GM18907 (cell line): ENCODE results near the gene C9orf152.
"Not testable (repeated sequence)": the region's sequence is repeated elsewhere in the genome, so short reads cannot be mapped to it uniquely, and the experiment has no call there.

Experiments used
- ATAC-seq: cut with Tn5 transposase; IDR thresholded peaks from one replicate; pipeline ENCODE4 v1.9.1; 2021; ENCODE audit warnings: mild to moderate bottlenecking, moderate library complexity; ENCODE audit not compliant: unreplicated experiment

The C9orf152 gene

GRCh38 chr9:110214586-110215355, 6.8 kb upstream of the C9orf152 start:
- ATAC-seq = no peak

- no peak for ATAC-seq
Measured at GRCh38 chr9:110214090-110214489, 6.1 kb upstream of the C9orf152 start.

GRCh38 chr9:110213413-110214044, 5.6 kb upstream of the C9orf152 start:
- ATAC-seq = no peak

GRCh38 chr9:110207071-110207641, 803 bp downstream of the C9orf152 start:
- ATAC-seq = no peak

GRCh38 chr9:110206389-110206788, 1.6 kb downstream of the C9orf152 start:
- ATAC-seq = no peak

GRCh38 chr9:110205612-110206011, 2.3 kb downstream of the C9orf152 start:
- ATAC-seq = not testable (repeated sequence)

- ATAC-seq = no peak
Measured at GRCh38 chr9:110202232-110202631, 5.7 kb downstream of the C9orf152 start.

GRCh38 chr9:110199643-110200042, 8.3 kb downstream of the C9orf152 start:
- ATAC-seq = no peak

GRCh38 chr9:110198357-110198756, 9.6 kb downstream of the C9orf152 start:
- ATAC-seq = no peak

- ATAC-seq = no peak
Measured at GRCh38 chr9:110197330-110198187, 10.4 kb downstream of the C9orf152 start.

- ATAC-seq = not testable (repeated sequence)
Measured at GRCh38 chr9:110196084-110196499, 11.9 kb downstream of the C9orf152 start.

GRCh38 chr9:110192531-110193261, 15.3 kb downstream of the C9orf152 start:
- no peak for ATAC-seq

- no peak for ATAC-seq
Measured at GRCh38 chr9:110191615-110192014, 16.3 kb downstream of the C9orf152 start.

GRCh38 chr9:110189559-110190320, 18.2 kb downstream of the C9orf152 start:
- no peak for ATAC-seq

- no peak for ATAC-seq
Measured at GRCh38 chr9:110188991-110189390, 19.0 kb downstream of the C9orf152 start.

- no peak for ATAC-seq
Measured at GRCh38 chr9:110188101-110188500, 19.9 kb downstream of the C9orf152 start.

GRCh38 chr9:110187126-110187525, 20.8 kb downstream of the C9orf152 start:
- no peak for ATAC-seq

GRCh38 chr9:110186254-110186653, 21.7 kb downstream of the C9orf152 start:
- ATAC-seq = no peak

GRCh38 chr9:110185806-110186205, 22.2 kb downstream of the C9orf152 start:
- ATAC-seq = no peak
